ENCODE measurements around the gene ERV3-1. TPM values are rescaled to one million over a fixed set of nuclear protein-coding genes. Genes with fewer than 3 reads are reported as not detected.
"Not testable (repeated sequence)": the region's sequence is repeated elsewhere in the genome, so short reads cannot be mapped to it uniquely, and the experiment has no call there.

The ERV3-1 gene
- total RNA-seq, 1 experiment from 2014 or later = 5.9 TPM

GRCh38 chr7:64999165-65000004 lies 7.1 kb downstream of the ERV3-1 start:
- DNase-seq (ENCODE audit: low spot score) = no peak

GRCh38 chr7:64998865-64999164 lies 7.7 kb downstream of the ERV3-1 start:
- no peak for DNase-seq (ENCODE audit: low spot score)

GRCh38 chr7:64997927-64998391 lies 8.5 kb downstream of the ERV3-1 start:
- DNase-seq (ENCODE audit: low spot score) = no peak

- DNase-seq (ENCODE audit: low spot score) = no peak
Measured at GRCh38 chr7:64997164-64997908, 9.2 kb downstream of the ERV3-1 start.

GRCh38 chr7:64996305-64996704 lies 10.2 kb downstream of the ERV3-1 start:
- DNase-seq (ENCODE audit: low spot score) = no peak

GRCh38 chr7:64993901-64994300 lies 12.6 kb downstream of the ERV3-1 start:
- no peak for DNase-seq (ENCODE audit: low spot score)

GRCh38 chr7:64992971-64993370 lies 13.5 kb downstream of the ERV3-1 start:
- DNase-seq (ENCODE audit: low spot score) = no peak

GRCh38 chr7:64990936-64991335 lies 15.6 kb downstream of the ERV3-1 start, which contains the start of gene ZNF117:
Gene ZNF117, minus strand, starts transcription at chr7:64991036.
- no peak for DNase-seq (ENCODE audit: low spot score)

GRCh38 chr7:64990216-64990615 lies 16.3 kb downstream of the ERV3-1 start:
- DNase-seq (ENCODE audit: low spot score) = no peak

GRCh38 chr7:64978497-64979203 lies 27.8 kb downstream of the ERV3-1 start:
- no peak for DNase-seq (ENCODE audit: low spot score)

GRCh38 chr7:64965594-64965993 lies 40.9 kb downstream of the ERV3-1 start:
- DNase-seq (ENCODE audit: low spot score) = no peak

GRCh38 chr7:64959072-64959747 lies 47.3 kb downstream of the ERV3-1 start:
- no peak for DNase-seq (ENCODE audit: low spot score)

GRCh38 chr7:64951250-64951848 lies 55.1 kb downstream of the ERV3-1 start:
- DNase-seq (ENCODE audit: low spot score) = peak; percentile 60

- not testable (repeated sequence) for DNase-seq (ENCODE audit: low spot score)
Measured at GRCh38 chr7:64950673-64951072, 55.8 kb downstream of the ERV3-1 start.

- not testable (repeated sequence) for DNase-seq (ENCODE audit: low spot score)
Measured at GRCh38 chr7:64948774-64949173, 57.7 kb downstream of the ERV3-1 start.

GRCh38 chr7:64947252-64948000 lies 59.1 kb downstream of the ERV3-1 start:
- DNase-seq (ENCODE audit: low spot score) = no peak

GRCh38 chr7:64946772-64947171 lies 59.7 kb downstream of the ERV3-1 start:
- DNase-seq (ENCODE audit: low spot score) = no peak

- no peak for DNase-seq (ENCODE audit: low spot score)
Measured at GRCh38 chr7:64945503-64946175, 60.8 kb downstream of the ERV3-1 start.

- not testable (repeated sequence) for DNase-seq (ENCODE audit: low spot score)
Measured at GRCh38 chr7:64944667-64945502, 61.6 kb downstream of the ERV3-1 start.

Measured in H4 (cell line).